Caco-2 (cell line): ENCODE measurements around the gene ERC2. TPM values are rescaled to one million over a fixed set of nuclear protein-coding genes. Genes with fewer than 3 reads are reported as not detected.

Experiments
- BruUV-seq: library from RNA; stranded (reverse); fragments of 400-500 nt; replicated peaks from 2 replicates; lab custom pipeline; 2021; lab: Mats Ljungman, UMichigan
- CTCF ChIA-PET: fragments of 300-600 bp; sonication (Branson Sonifier 250); formaldehyde crosslinking; loops from one replicate; lab custom pipeline; 2022; ENCODE audit warnings: antibody characterized with exemption; lab: Charles Lee
- POLR2A ChIA-PET: fragments of 300-600 bp; sonication (Branson Sonifier 250); formaldehyde crosslinking; loops from one replicate; lab custom pipeline; 2022; ENCODE audit warnings: antibody characterized with exemption; lab: Charles Lee
- DNase-seq, 2 experiments: peaks; one replicate each; pipeline versions ENCODE4 v3.0.0 to v3.0.0-alpha.2; 2020 to 2022
- H3K27me3 ChIP-seq: replicated peaks from 2 replicates; pipeline ENCODE4 v1.6.0; 2011; ENCODE audit warnings: low read length; ENCODE audit not compliant: control insufficient read depth, insufficient read depth
- H3K36me3 ChIP-seq: 2 replicates; pipeline ENCODE4 v1.5.1; 2011; ENCODE audit warnings: low read length; ENCODE audit not compliant: control insufficient read depth, insufficient read depth
- H3K4me1 ChIP-seq: fragments of 250-450 bp; sonication (Bioruptor Pico); 2 replicates; pipeline ENCODE4 v1.5.1; 2020; ENCODE audit warnings: mild to moderate bottlenecking
- H3K4me3 ChIP-seq: 2 replicates; pipeline ENCODE4 v1.5.1; 2011; ENCODE audit warnings: low read depth, mild to moderate bottlenecking, control low read depth, low read length
- H3K9me3 ChIP-seq: fragments of 250-450 bp; sonication (Bioruptor Pico); 2 replicates; pipeline ENCODE4 v1.5.1; 2020; ENCODE audit warnings: mild to moderate bottlenecking, moderate library complexity
- H3K27ac Mint-ChIP-seq: one replicate; pipeline ENCODE4 v1.8.0; 2022; ENCODE audit warnings: mixed read lengths; ENCODE audit not compliant: unreplicated experiment
- H3K27me3 Mint-ChIP-seq: one replicate; pipeline ENCODE4 v1.8.0; 2022; ENCODE audit warnings: mixed read lengths; ENCODE audit not compliant: insufficient read depth, unreplicated experiment
- H3K36me3 Mint-ChIP-seq: one replicate; pipeline ENCODE4 v1.8.0; 2022; ENCODE audit warnings: mild to moderate bottlenecking, mixed read lengths; ENCODE audit not compliant: insufficient read depth, unreplicated experiment
- H3K4me1 Mint-ChIP-seq: one replicate; pipeline ENCODE4 v1.8.0; 2022; ENCODE audit warnings: low read depth, mixed read lengths; ENCODE audit not compliant: unreplicated experiment
- H3K4me3 Mint-ChIP-seq: one replicate; pipeline ENCODE4 v1.8.0; 2022; ENCODE audit warnings: mild to moderate bottlenecking, moderate library complexity, mixed read lengths; ENCODE audit not compliant: unreplicated experiment
- H3K9me3 Mint-ChIP-seq: one replicate; pipeline ENCODE4 v1.8.0; 2022; ENCODE audit warnings: mixed read lengths; ENCODE audit not compliant: unreplicated experiment
- CTCF ChIP-seq, 2 experiments: fragments of 200-600 bp in 1 of 2; IDR thresholded peaks; 1 replicate in 1 of 2; 2 replicates in 1 of 2; pipeline versions ENCODE4 v1.5.1 to v1.8.0; 2011 to 2022; ENCODE audit warnings: antibody characterized with exemption in 1 of 2, control low read depth in 1 of 2, inconsistent platforms in 1 of 2, low read depth in 1 of 2, low read length in 1 of 2, mild to moderate bottlenecking in 1 of 2, moderate library complexity in 1 of 2; ENCODE audit not compliant: insufficient read depth in 1 of 2, severe bottlenecking in 1 of 2, unreplicated experiment in 1 of 2
- intact Hi-C: fragments of 100-400 bp; cut with micrococcal nuclease; formaldehyde crosslinking; loops from one replicate; pipeline ENCODE4 v1.10.0; 2022; ENCODE audit not compliant: unreplicated experiment
- total RNA-seq: library from RNA; stranded (reverse); gene quantifications from 2 replicates; pipeline ENCODE4 v1.2.3, GENCODE V29; 2022

Gene ERC2
- total RNA-seq, 1 experiment from 2014 or later, result 0.54 TPM

GRCh38 chr3:56366641-56367162, 101.6 kb downstream of the ERC2 start:
- no peaks in the 10 kb centered on the region for H3K36me3 ChIP-seq
- intact Hi-C loops, result no loop called here
- no peaks in the 10 kb centered on the region for H3K4me1 ChIP-seq
- Mint-ChIP-seq H3K9me3 (no peaks in the 10 kb centered on the region), H3K27me3 (peaks cover 11% of the 10 kb centered on the region), H3K36me3 (no peaks in the 10 kb centered on the region), H3K4me3 (no peak overlapping the region), H3K27ac (no peak overlapping the region), H3K4me1 (no peaks in the 10 kb centered on the region)
- BruUV-seq, result no TSS peak
- CTCF ChIA-PET, result no interaction called here
- DNase-seq, result no peak
- no peaks in the 10 kb centered on the region for H3K27me3 ChIP-seq
- POLR2A ChIA-PET, result no interaction called here
- no peak for TF ChIP-seq CTCF (IDR thresholded peaks at IDR 0.05; ENCODE audit: insufficient read depth in 1 of 2, low read depth in 1 of 2, low read length in 1 of 2, severe bottlenecking in 1 of 2, unreplicated experiment in 1 of 2)
- no peak overlapping the region for H3K4me3 ChIP-seq
- H3K9me3 ChIP-seq, result no peaks in the 10 kb centered on the region

- no peak overlapping the region for H3K27ac Mint-ChIP-seq
- no peak overlapping the region for H3K4me3 Mint-ChIP-seq
- H3K4me1 ChIP-seq, result no peaks in the 10 kb centered on the region
- BruUV-seq, result no TSS peak
- no peaks in the 10 kb centered on the region for H3K27me3 ChIP-seq
- DNase-seq, result no peak
- CTCF ChIA-PET, result no interaction called here
- no peaks in the 10 kb centered on the region for H3K36me3 ChIP-seq
- H3K9me3 Mint-ChIP-seq, result no peaks in the 10 kb centered on the region
- H3K9me3 ChIP-seq, result no peaks in the 10 kb centered on the region
- TF ChIP-seq CTCF (IDR thresholded peaks at IDR 0.05; ENCODE audit: insufficient read depth in 1 of 2, low read depth in 1 of 2, low read length in 1 of 2, severe bottlenecking in 1 of 2, unreplicated experiment in 1 of 2), result no peak
- no peaks in the 10 kb centered on the region for H3K36me3 Mint-ChIP-seq
- no peak overlapping the region for H3K4me3 ChIP-seq
- POLR2A ChIA-PET, result no interaction called here
- peaks cover 8% of the 10 kb centered on the region for H3K27me3 Mint-ChIP-seq
- no peaks in the 10 kb centered on the region for H3K4me1 Mint-ChIP-seq
- intact Hi-C loops, result no loop called here
Observed at GRCh38 chr3:56365905-56366640, 102.2 kb downstream of the ERC2 start.

GRCh38 chr3:56364665-56365064, 103.6 kb downstream of the ERC2 start:
- Histone ChIP-seq H3K36me3 (no peaks in the 10 kb centered on the region), H3K4me1 (no peaks in the 10 kb centered on the region), H3K4me3 (no peak overlapping the region), H3K27me3 (no peaks in the 10 kb centered on the region), H3K9me3 (no peaks in the 10 kb centered on the region)
- H3K27me3 Mint-ChIP-seq, result peaks cover 8% of the 10 kb centered on the region
- H3K4me1 Mint-ChIP-seq, result no peaks in the 10 kb centered on the region
- POLR2A ChIA-PET, result no interaction called here
- intact Hi-C loops, result no loop called here
- no peak overlapping the region for H3K27ac Mint-ChIP-seq
- no peak overlapping the region for H3K4me3 Mint-ChIP-seq
- no peak for TF ChIP-seq CTCF (IDR thresholded peaks at IDR 0.05; ENCODE audit: insufficient read depth in 1 of 2, low read depth in 1 of 2, low read length in 1 of 2, severe bottlenecking in 1 of 2, unreplicated experiment in 1 of 2)
- H3K9me3 Mint-ChIP-seq, result no peaks in the 10 kb centered on the region
- DNase-seq, result no peak
- CTCF ChIA-PET, result no interaction called here
- BruUV-seq, result no TSS peak
- no peaks in the 10 kb centered on the region for H3K36me3 Mint-ChIP-seq
